ENCODE results near the gene PLEKHG2. TPM values are rescaled to one million over a fixed set of nuclear protein-coding genes. Genes with fewer than 3 reads are reported as not detected.
A peak's percentile ranks its signal among the peaks of the same experiment; 100 is the strongest.
"Not testable (repeated sequence)": the region's sequence is repeated elsewhere in the genome, so short reads cannot be mapped to it uniquely, and the experiment has no call there.

The PLEKHG2 gene
- 10 to 100 TPM; 13.7 to 28.0 TPM for total RNA-seq
- long read RNA-seq, partial matches to known transcripts, result 4 of 4 reads
- long read RNA-seq, other reads (novel, unspliced or antisense), result 0 of 4 reads

- DNase-seq, result peak; percentile 97
- intact Hi-C loops (cut with DNase I), result loop anchor here in 1 of 2 donors (1.0 kb wide), 1 partner anchor 15 kb away; no protein-coding TSS in a partner anchor
- ATAC-seq, result peak; percentile 61 to 64
These were observed at the start of gene PLEKHG2 for GRCh38 chr19:39412100-39412866. Gene PLEKHG2 (plus strand): TSS chr19:39412669. CDS start chr19:39414087, 1,418 bp downstream.

- intact Hi-C loops (cut with DNase I), result no loop called here
- DNase-seq, result no peak
- ATAC-seq, result peak in 1 of 2 donors; percentile 91
These were observed 49.5 kb upstream of the PLEKHG2 start for GRCh38 chr19:39362682-39363657.

GRCh38 chr19:39363901-39364457 lies 48.5 kb upstream of the PLEKHG2 start:
- DNase-seq (no peak), ATAC-seq (peak; percentile 52 to 79)
- intact Hi-C loops (cut with DNase I), result no loop called here

GRCh38 chr19:39365531-39365930 lies 46.9 kb upstream of the PLEKHG2 start:
- intact Hi-C loops (cut with DNase I), result no loop called here
- no peak for DNase-seq
- ATAC-seq, result no peak

GRCh38 chr19:39369200-39369599 lies 43.3 kb upstream of the PLEKHG2 start:
- no peak for DNase-seq
- no peak for ATAC-seq

GRCh38 chr19:39370735-39371134 lies 41.7 kb upstream of the PLEKHG2 start:
- no peak for ATAC-seq
- DNase-seq, result no peak
- intact Hi-C loops (cut with DNase I), result no loop called here

More at GRCh38 chr19:39369200-39369599, 43.3 kb upstream of the PLEKHG2 start:
- intact Hi-C loops (cut with DNase I), result no loop called here

- DNase-seq, result peak; percentile 87
- intact Hi-C loops (cut with DNase I), result no loop called here
- ATAC-seq, result peak; percentile 93 to 97
These were observed 40.2 kb upstream of the PLEKHG2 start for GRCh38 chr19:39372047-39372802.

- intact Hi-C loops (cut with DNase I), result no loop called here
- no peak for DNase-seq
These were observed 39.5 kb upstream of the PLEKHG2 start for GRCh38 chr19:39372941-39373340.

GRCh38 chr19:39375929-39376328 lies 36.5 kb upstream of the PLEKHG2 start:
- DNase-seq (no peak), ATAC-seq (no peak)
- intact Hi-C loops (cut with DNase I), result no loop called here

More at GRCh38 chr19:39372941-39373340, 39.5 kb upstream of the PLEKHG2 start:
- peak in 1 of 2 donors; percentile 47 for ATAC-seq

GRCh38 chr19:39377373-39378362 lies 34.8 kb upstream of the PLEKHG2 start:
- no peak for ATAC-seq
- DNase-seq, result no peak
- intact Hi-C loops (cut with DNase I), result no loop called here

GRCh38 chr19:39379366-39379765 lies 33.1 kb upstream of the PLEKHG2 start:
- ATAC-seq; DNase-seq; intact Hi-C loops (cut with DNase I): not testable (repeated sequence)

- intact Hi-C loops (cut with DNase I), result no loop called here
- ATAC-seq, result no peak
- no peak for DNase-seq
These were observed 32.5 kb upstream of the PLEKHG2 start for GRCh38 chr19:39379865-39380396.

GRCh38 chr19:39380521-39381502 lies 31.7 kb upstream of the PLEKHG2 start:
- intact Hi-C loops (cut with DNase I), result no loop called here

GRCh38 chr19:39381910-39382611 lies 30.4 kb upstream of the PLEKHG2 start:
- DNase-seq (no peak), ATAC-seq (no peak)
- intact Hi-C loops (cut with DNase I), result no loop called here

More at GRCh38 chr19:39380521-39381502, 31.7 kb upstream of the PLEKHG2 start:
- ATAC-seq (no peak), DNase-seq (no peak)
